Left hindlimb (tissue), 1 donor: ENCODE results near the gene SIRPG.
"Not testable (repeated sequence)": the region's sequence is repeated elsewhere in the genome, so short reads cannot be mapped to it uniquely, and the experiment has no call there.

Experiments
- DNase-seq: peaks from one replicate; pipeline ENCODE4 v3.0.0-alpha.2; 2018

SIRPG gene

DNA sequence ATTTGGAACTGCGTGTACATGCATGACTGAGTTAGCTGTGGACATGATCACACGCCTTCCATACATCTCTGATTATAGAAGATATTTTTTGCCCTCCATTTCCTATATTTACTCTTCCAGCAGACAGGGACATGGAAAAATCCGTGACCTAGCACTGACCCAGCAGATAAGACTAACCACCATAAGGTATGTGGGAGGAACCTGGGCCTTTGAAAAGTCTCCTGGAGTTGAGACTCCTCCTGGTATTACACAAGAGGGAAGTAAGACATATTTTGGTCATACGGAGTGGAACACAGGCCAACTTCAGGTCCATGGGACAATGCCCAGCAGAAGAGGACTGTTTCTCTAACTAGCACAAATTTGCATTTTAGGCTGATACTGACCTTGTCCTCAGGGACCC, 24.0 kb downstream of the SIRPG start:
- no peak for DNase-seq

DNA sequence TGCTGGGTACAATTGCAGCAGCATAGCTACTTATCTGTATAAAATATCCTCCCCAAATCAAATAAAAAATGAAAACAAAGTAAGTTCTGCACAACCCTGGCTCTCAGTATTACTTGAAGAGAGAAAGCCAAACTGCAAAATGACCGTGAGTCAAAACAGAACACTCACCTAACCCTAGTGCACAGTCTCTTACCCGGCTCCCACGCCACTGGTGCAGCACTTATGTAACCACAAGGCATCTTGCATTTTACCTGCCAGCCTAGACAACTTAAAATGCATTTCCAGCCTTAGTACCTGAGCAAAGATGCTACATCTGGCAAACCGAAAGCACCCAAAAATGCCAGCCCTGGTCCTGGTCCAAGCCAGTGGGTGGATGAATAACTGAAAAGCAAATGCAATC, 25.4 kb downstream of the SIRPG start:
- DNase-seq: no peak

DNA sequence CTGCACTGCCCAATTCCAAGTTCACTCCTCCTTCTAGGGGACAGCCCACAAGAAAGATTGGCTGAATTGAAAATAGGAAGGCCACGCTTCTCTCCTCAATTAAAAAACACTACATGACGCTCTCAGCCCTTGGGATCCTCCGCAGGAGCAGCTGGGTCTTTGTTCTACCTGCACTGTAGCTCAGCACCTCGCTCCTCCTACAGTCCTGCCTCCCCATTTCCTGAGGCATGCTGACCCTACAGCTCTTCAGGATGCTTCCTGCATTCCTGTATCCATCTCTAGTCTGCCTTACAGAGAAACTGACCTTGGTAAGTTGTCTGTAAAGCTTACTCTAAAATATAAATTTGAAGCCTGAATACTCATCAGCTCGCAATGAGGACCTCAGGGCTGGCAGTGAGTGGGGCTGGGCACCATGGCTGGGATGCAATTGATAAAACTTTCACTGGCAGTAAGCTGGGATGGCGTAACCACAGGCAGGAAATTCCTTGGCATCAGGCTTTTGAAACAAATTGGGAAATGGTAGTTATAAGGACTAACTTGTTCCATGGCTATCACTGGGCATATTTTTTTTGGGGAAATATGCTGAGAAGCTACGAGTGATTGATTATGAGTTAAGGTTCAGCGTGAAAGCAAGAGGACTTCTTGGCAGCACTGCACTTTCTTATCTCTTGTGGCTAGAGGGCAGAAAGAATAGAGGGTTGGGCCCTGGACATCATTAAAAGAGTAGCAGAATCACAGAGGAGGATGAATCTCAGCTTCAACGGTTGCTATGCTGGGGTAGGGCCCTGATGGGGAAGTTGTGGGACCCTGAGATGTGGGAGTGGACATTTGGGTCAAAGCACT, 26.0 kb downstream of the SIRPG start:
- DNase-seq: no peak

DNA sequence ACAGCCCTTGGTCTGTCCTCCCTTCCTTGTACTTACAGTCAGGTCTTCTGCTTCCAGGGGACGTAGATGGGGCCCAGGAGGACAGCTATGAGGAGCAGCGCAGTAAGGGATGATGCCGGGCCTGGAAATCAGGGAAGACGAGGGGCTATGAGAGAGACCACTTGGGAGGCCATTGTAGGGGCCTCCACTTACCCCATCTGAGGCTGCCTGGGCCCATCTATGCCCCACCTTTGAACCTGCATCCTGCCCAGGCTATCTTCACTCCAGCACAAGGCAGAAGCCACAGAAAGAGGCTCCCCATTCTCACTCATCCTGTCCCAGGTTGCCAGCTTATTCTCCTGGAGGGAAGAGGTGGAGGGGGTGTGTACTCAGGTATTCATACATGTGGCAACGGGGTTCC, 27.4 kb downstream of the SIRPG start:
- DNase-seq: no peak

DNA sequence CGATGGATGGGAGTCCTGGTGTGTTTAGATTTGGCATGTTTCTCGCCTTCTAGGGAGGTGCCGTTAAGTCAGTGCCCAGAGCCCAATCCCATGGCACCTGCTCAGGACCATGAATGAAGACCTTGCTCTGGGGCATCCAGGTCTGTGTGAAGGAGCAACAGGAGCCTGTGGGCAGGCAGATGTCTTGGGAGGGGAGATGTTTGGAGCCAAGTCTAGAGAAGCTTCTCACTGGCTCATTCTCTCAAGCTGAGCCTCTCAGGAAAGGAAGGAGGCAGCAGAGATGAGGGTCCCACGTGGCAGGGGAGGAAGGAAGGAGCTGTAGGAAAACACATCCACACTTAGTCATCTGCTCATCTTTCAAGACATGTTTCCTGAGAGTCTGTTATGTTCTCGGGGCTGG, 28.3 kb downstream of the SIRPG start:
- no peak for DNase-seq

- DNase-seq: no peak
Measured at GRCh38 chr20:1628621-1629020, 29.0 kb downstream of the SIRPG start.

- no peak for DNase-seq
Measured at GRCh38 chr20:1627200-1627550, 30.4 kb downstream of the SIRPG start.

- DNase-seq: no peak
Measured at GRCh38 chr20:1626528-1627199, 30.9 kb downstream of the SIRPG start.

- no peak for DNase-seq
Measured at GRCh38 chr20:1625083-1625690, 32.4 kb downstream of the SIRPG start.

- DNase-seq: no peak
Measured at GRCh38 chr20:1623501-1624205, 33.9 kb downstream of the SIRPG start.

GRCh38 chr20:1622450-1622849, 35.1 kb downstream of the SIRPG start:
- DNase-seq: no peak

DNA sequence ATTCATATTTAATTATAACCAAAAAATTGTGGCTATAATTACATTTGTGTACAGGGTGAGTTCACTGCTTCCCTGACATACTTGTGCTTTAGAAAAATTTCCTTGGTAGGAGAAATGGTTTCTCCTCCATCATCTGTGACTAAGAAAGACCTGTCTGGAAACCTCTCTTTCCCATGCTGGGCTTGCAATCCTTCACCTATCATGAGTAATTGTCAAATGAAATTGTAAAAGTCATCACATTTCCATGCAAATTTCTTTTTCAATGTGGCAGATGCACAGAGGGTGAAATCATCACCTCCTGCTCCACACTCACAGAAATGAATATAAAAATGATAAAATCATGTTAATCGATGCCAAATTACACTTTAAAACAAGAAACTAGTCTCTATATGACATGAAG, 36.3 kb downstream of the SIRPG start:
- DNase-seq: no peak

GRCh38 chr20:1619861-1620444, 37.6 kb downstream of the SIRPG start, which contains the start of gene SIRPB1:
Gene SIRPB1, minus strand, starts transcription at chr20:1620009. Its CDS starts 65 bp downstream, at chr20:1619944.
- DNase-seq: no peak

GRCh38 chr20:1618954-1619540, 38.5 kb downstream of the SIRPG start:
- DNase-seq: no peak

GRCh38 chr20:1618479-1618878, 39.1 kb downstream of the SIRPG start:
- DNase-seq: no peak

DNA sequence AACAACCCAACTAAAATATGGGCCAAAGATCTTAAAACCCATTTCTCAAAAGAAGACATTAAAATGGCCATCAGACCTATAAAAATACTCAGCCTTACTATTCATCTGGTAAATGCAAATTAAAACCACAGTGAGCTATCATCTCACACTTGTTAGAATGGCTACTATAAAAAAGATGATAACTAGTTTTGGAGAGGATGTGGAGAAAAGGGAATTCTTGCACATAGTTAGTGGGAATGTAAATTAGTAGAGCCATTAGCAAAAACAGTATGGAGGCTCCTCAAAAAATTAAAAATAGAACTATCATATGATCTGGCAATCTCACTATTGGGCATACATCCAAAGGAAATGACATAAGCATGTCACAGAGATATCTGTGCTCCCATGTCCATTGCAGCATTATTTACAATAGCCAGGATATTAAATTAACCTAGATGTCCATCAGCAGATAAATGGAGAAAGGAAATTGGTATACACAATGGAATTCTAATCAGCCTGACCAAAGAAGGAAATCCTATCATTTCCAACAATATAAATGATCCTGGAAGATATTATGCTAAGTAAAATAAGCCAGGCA, 40.6 kb downstream of the SIRPG start:
- DNase-seq: no peak

DNA sequence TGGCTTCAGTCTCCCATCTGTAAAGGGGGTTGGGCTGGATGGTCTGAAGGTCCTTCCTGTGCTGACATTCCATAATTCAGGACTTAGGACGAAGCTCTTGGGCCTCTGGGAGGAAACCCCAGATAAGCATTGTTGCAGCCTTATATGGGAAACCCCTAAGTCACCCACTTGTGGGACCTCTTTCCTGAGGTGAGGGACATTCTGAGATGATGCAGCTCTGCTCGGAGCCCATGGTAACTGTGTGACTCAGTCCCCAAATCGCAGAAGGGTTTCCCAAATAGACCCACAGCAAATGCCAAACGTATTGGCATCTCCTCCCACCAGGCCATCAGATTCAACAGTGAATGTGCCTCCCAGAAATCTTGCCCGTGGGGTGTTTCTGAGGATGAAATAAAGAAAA, 47.2 kb downstream of the SIRPG start:
- DNase-seq: not testable (repeated sequence)

- DNase-seq: not testable (repeated sequence)
Measured at GRCh38 chr20:1608678-1609347, 48.8 kb downstream of the SIRPG start.

- DNase-seq: no peak
Measured at GRCh38 chr20:1600736-1601135, 56.8 kb downstream of the SIRPG start.

DNA sequence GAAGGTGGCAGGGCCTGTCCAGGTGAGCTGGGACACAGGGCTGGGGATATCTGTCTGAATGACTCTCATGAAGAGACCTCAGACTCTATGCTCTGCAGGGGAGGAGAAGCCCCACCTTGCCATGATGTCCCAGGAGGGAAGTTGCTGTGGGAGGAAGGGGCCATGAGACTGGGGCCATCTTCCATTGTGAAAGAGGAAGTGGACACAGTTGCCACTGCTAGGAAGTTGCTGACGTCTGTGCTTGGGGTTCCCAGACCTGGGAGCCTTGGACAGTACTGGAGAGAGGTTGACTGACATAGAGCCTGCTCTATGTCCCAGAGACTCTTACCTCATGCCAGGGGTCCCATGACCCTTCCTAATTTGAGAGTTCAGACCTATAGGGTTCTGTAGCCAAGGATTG, 62.2 kb downstream of the SIRPG start:
- no peak for DNase-seq
